Transverse colon (tissue), 3 donors: ENCODE results near the gene TMEM72.

Experiments used
- CTCF ChIP-seq, 5 experiments: fragments of 200-600 bp in 3 of 5; fragments of 450-650 bp in 2 of 5; sonication (generic) in 3 of 5; IDR thresholded peaks; 1 replicate in 2 of 5; 2 replicates in 3 of 5; pipeline ENCODE4 v1.5.1; 2016 to 2017; ENCODE audit warnings: antibody characterized with exemption in 5 of 5, inconsistent platforms in 3 of 5, mild to moderate bottlenecking in 2 of 5, moderate library complexity in 1 of 5
- POLR2A ChIP-seq: fragments of 450-650 bp; IDR thresholded peaks from one replicate; pipeline ENCODE4 v1.6.1; 2016; ENCODE audit warnings: antibody characterized with exemption, mild to moderate bottlenecking, moderate library complexity

- TF ChIP-seq CTCF (IDR thresholded peaks at IDR 0.05) = no peak
- no peak for TF ChIP-seq POLR2A
These were observed 20.2 kb upstream of the TMEM72 start for GRCh38 chr10:44890696-44891563.
